Posterior vena cava (tissue), 2 donors: Measurements from ENCODE around the gene BBC3. TPM values are rescaled to one million over a fixed set of nuclear protein-coding genes. Genes with fewer than 3 reads are reported as not detected.
"Not testable (repeated sequence)": the region's sequence is repeated elsewhere in the genome, so short reads cannot be mapped to it uniquely, and the experiment has no call there.

Source experiments
- DNase-seq: peaks from one replicate; pipeline ENCODE4 v3.0.0-alpha.2; 2020; ENCODE audit warnings: low spot score
- intact Hi-C, 2 donors: fragments of 100-400 bp; cut with DNase I; formaldehyde crosslinking; loops; one replicate each; pipeline versions ENCODE4 v1.14.1 to v1.14.2; 2022 to 2023
- long read RNA-seq, 2 donors: library from polyadenylated mRNA; unstranded; transcript quantifications; one replicate each; pipeline ENCODE4 v2.0.0, GENCODE V29; 2020 to 2021
- total RNA-seq, 2 donors: library from RNA; stranded (reverse); fragmentation: NEBNext Ultra II Directional; extraction: Animal tissue kit (Norgen Biotek cat#: 25700); gene quantifications; one replicate each; pipeline ENCODE4 v1.2.1, GENCODE V29; 2021
- donor health status: DM: yes; HTN: yes; CAD: no.
- donor health status: DM: yes; HTN: yes; CAD: no.

The BBC3 gene, protein sequence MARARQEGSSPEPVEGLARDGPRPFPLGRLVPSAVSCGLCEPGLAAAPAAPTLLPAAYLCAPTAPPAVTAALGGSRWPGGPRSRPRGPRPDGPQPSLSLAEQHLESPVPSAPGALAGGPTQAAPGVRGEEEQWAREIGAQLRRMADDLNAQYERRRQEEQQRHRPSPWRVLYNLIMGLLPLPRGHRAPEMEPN
- 1 to 10 TPM; 3.7 to 4.2 TPM for total RNA-seq
- long read RNA-seq, donor 1, partial matches to known transcripts: 0 of 1 reads
- long read RNA-seq, donor 1, other reads (novel, unspliced or antisense): 0 of 1 reads
- long read RNA-seq, donor 2, partial matches to known transcripts: 0 of 1 reads
- long read RNA-seq, donor 2, other reads (novel, unspliced or antisense): 0 of 1 reads

DNA sequence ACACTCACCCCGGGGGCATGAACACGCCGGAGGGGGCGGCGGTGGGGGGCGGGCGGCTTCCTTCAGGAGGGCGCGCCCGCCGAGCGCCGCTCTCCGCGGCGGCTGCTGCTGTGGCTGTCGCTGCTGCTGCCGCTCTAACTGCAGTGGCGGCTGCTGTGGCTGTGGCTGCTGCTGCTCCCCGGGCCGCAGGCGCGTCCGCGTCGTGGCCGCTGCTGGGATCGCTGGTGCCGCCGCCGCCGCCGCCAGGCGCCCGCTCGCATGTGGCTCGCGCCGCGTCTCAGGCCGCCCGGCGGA lies at the start of gene BBC3:
Gene BBC3, minus strand, starts transcription at position 279 of the 294 bp plus-strand sequence. CDS start 2,768 bp downstream, outside the sequence.
- intact Hi-C loops: no loop called here
- no peak for DNase-seq

DNA sequence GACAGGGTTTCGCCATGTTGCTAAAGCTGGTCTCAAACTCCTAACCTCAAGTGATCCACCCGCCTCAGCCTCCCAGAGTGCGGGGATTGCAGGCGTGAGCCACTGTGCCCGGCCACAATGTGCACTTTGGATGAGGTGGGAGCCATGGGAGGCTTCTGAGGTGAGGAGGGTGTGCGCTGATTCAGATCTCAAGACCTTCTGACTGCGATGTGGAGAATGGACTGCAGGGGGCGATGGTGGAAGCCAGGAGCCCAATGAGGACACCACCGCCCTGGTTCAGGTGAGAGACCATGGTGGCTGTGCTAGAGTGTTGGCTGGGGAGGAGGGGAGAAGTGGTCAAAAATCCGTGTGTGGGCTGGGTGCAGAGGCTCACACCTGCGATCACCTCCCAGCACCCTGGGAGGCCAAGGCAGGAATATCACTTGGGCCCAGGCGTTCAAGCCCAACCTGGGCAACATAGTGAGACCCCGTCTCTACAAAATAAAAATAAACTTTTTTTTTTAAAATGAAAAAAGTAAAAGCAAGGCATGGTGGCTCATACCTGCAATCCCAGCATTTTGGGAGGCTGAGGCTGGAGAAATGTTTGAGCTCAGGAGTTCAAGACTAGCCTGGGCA lies 49.3 kb upstream of the BBC3 start:
- intact Hi-C loops: loop anchor here in 1 of 2 donors (5.0 to 10.0 kb wide), 2 partner anchors 112 to 425 kb away; no protein-coding TSS in a partner anchor
- no peak for DNase-seq

DNA sequence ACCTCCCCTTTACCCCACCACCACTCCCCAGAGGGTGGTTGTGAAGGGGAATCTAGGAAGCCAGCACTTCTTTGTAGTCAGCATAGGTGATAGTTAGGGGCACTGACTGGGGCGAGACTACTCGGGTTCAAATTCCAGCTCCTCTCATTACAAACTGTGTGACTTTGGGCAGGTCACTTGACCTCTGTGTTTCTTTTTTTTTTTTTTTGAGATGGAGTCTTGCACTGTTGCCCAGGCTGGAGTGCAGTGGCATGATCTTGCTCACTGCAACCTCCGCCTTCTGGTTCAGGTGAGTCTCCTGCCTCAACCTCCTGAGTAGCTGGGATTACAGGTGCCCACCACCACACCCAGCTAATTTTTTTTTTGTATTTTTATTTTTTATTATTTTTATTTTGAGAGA lies 45.5 kb upstream of the BBC3 start:
- DNase-seq, intact Hi-C loops: not testable (repeated sequence)

DNA sequence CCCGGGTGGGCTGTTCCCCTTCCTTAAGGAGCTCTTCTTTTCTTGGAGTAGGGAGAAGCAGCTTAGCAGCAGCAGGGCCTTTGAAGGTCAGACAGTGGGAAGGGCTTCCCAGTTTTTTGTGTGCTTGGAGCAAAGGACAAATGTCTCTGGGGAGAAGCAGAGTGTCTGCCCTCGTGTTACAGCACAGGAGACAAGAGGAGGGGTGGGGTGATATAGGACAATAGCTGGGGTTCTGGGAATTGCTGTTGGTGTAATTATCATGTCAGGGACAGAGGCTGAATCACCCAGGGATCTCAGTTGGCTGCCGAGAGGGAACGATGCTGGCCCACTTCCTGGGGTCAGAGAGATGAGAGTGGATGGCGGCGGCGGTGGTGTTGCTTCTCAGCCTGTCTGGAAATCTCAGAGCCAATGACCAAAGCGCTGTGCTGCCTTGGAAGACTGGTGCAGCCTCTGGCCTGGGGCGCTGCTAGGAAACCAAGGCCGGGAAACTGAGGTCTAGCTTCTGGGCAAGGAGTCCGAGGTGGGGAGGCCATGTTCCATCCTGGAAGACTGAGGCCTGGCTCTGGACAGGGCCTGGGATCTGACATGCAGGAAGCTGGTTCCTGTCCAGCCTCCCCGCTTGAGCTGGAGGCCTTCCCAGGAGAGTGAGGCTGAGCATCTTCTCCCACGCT lies 44.9 kb upstream of the BBC3 start:
- intact Hi-C loops: no loop called here

DNA sequence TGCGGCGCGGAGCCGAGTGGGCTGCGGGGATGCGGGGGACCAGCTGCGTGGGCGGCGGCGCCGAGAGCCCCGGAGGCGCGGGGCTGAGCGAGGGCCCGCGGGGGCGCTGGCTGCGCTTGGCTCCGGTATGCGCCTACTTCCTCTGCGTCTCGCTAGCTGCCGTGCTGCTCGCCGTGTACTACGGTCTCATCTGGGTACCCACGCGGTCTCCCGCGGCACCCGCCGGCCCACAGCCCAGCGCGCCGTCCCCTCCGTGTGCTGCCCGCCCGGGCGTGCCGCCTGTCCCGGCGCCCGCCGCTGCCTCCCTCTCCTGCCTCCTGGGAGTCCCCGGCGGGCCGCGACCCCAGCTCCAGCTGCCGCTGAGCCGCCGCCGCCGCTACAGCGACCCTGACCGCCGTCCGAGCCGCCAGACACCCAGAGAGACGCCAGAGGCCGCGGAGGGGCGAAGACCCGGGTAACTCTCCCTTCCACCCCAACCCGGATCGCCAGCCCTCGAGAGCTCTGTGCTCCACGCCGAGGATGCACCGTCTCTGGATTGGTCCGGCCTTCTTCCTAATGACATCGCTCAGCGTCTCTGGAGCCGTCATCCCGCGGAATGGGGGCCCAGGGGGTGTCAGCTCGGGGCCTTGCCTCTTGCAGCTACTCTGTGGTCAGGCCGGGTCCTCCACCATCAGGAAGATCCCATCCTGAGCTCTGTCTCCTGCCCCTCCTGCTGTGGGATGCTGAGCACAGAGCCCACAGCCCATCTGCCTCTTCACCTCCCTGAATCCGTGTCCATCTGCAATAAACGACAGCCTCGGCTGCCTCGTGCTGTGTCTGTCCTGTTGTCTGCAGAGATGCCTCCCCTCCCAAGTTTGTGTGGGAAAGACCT lies 44.1 kb upstream of the BBC3 start:
- DNase-seq: peak; percentile 89
- intact Hi-C loops: no loop called here

More for the DNA sequence above, 44.9 kb upstream of the BBC3 start:
- DNase-seq: peak; percentile 94

DNA sequence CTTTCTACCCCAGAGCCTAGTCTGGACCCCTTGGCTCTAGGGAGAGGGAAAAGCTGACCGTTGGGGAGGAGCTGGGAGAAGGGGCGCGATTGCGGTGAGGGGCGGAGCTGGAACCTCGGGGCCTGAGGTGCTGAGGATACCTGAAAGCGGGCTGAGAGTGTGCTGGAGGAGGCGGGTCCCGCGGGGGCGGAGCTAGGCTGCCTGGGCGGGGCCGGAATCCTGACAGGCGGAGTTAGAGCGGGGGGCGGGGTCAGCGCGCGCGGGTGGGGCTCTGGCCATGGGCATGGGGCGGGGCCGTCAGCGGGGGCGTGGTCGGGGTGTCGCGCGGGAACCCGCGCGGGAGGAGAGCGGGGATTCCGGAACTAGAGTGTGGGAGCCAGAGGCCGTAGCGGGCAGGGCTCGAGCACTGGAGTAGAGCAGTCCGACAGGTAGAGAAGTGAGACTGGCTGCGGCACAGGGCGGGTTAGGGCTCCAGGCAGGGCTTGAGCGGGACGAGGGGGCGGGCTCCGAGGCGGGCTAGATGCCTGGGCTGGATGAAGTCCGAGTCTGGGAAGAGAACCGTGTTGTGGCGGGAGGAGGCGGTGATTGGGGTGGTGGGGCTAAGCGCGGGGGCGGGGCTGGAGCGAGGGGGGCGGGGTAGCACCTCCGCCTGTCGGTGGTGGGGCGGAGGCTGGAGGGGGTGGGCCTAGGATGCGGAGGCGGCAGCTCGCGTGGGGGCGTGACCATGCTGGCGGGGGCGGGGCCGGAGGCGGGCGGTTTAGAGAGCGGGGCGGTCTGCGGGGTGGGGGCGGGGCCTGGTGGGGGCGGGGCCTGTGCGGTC lies 43.3 kb upstream of the BBC3 start, which contains the start of gene INAFM1:
Gene INAFM1, plus strand, starts transcription at position 815 of the 820 bp plus-strand sequence. CDS start 35 bp downstream, outside the sequence.
- intact Hi-C loops: no loop called here
- DNase-seq: peak; percentile 100

DNA sequence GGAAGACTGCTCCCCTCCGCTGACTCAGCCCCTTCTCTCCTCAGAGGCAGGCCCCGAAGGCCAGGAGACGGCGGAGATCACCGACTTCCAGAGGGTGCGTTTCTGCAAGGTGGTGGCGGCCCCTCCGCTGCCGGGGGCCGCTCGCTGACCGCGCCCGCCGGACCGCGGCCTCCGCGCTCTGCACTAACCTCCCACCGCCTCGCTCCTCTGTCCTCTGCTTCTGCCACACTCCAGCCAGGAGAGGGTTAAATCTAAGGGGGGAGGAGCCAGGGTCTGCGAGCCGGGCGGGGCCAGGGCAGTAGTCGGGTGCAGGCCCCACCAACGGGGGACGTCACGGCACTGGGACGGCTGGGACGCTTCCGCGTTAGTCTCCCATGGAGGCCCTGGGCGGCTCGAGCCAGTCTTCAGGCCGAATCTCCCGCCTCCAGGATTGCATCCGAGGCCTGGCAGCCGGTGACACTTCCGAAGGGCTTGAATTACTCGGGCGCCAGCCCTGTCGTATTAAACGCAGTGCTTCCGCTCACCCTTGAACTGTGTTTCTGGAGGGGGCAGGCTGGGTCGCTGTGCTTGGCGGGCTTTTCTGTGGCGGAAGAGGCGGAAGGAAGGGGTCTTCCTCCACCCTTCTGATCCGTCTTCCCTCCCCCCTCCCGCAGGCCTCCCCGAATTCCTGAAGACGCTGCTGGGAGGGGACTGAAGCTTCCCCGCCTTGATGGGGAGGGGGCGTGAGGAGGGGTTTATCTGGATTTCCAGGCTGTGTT lies 42.5 kb upstream of the BBC3 start:
- intact Hi-C loops: no loop called here
- peak; percentile 99 for DNase-seq

DNA sequence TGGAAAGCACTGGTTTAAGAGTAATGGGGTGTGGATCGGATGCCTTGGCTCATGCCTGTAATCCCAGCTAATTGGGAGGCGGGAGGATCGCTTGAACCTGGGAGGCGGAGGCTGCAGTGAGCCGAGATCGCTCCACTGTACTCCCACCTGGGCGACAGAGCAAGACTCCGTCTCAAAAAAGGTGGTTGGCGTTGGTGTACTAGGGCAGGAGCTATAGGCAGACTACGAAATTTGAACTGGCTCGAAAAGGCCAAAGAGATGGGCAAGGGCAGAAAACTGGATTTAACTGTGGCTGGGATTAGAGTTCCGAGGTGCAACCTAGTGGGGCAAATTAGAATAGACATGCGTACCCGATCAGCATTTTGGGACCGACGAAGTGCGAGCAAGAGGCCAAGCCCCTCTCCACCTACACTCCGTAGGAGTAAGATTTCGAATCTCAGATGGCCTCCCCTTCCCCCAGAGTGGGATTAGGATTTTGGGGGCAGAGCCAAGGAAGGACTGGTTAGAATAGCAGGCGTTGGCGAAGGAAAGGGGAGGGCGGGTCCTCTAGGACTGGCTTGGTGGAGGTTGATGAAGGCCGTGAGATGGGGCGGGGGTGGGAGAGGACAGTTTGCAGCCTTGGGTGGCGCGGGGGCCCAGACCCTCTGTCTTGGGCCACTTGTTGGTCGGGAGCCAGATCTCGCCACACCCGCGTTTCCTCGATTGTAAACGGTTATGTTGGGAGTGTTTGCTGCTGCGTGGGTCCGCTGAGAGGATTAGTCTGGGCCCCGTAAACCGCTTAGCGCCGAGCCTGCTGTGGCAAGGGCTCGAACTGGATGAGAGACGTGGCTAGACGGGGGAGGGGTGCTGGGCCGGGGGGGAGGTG lies 41.7 kb upstream of the BBC3 start:
- intact Hi-C loops: no loop called here
- DNase-seq: peak; percentile 89

DNA sequence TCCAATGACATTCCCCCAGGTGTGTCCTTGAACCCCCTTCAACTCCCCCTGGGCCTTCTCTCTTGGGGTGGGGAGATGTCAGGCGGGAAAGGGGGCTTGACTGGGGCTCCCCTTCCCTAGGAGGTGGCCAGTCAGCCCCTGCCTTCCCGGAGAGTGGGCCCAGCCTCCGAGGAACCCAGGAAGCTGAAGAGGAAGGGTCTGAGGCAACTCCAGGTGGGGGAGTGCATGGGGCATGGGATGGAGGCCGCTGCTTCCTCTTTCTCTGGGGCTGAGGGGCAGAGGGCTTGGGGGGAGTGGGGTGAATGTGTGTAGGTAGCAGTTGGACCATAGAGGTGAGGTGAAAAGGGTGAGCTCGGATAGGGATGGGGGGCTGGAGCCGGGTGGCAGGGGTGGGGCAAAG lies 41.0 kb upstream of the BBC3 start:
- intact Hi-C loops: no loop called here
- DNase-seq: no peak

DNA sequence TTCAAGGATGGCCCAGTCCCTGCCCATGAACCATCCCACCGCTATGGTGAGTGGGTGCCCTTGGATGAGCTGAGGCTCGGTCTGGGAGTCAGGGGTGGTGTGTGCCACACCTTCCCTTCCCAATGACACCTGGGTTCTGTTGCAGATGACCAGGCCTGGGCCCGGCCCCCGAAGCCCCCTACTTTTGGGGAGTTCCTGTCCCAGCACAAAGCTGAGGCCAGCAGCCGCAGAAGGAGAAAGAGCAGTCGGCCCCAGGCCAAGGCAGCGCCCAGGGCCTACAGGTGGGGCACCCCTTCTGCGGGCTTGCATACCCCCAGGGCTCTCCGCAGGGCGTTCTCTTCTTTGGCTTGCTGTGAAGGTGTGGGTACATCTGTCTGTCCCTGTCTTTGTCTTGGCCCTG lies 39.4 kb upstream of the BBC3 start:
- intact Hi-C loops: no loop called here
- no peak for DNase-seq

DNA sequence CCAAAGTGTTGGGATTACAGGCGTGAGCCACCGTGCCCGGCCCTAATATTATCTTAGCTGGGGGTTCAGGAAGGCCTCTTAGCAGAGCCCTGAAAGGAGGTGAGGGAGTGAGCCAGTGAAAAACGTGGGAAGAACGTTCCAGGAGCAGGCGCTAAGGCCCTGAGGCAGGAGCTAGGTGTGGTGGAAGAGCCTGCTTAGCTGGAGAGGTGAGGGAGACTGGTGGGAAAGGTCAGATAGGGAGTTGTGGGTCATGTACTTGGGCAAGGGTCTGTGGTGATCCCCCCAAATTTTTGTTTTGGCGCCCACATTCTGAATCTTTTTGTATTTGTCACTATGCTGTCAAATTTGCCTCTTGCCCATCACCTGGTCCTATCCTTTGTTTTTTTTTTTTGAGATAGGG lies 38.6 kb upstream of the BBC3 start:
- no peak for DNase-seq
- intact Hi-C loops: no loop called here

DNA sequence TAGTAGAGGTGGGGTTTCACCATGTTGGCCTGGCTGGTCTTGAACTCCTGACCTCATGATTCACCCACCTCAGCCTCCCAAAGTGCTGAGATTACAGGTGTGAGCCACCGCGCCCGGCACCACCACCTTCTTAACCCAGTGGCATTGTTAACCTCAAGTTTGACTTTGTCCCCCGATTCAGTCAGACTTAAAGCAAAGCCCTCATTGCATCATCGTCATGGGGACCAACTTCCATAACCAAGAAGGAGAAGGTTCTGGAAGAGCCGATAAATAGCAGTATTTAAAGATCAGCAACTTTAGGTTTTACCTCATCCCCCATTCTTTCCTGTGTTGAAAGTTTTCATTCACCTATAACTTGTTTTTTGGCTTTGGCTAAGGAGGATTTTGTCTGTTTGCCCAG lies 37.0 kb upstream of the BBC3 start:
- intact Hi-C loops: no loop called here
- no peak for DNase-seq

DNA sequence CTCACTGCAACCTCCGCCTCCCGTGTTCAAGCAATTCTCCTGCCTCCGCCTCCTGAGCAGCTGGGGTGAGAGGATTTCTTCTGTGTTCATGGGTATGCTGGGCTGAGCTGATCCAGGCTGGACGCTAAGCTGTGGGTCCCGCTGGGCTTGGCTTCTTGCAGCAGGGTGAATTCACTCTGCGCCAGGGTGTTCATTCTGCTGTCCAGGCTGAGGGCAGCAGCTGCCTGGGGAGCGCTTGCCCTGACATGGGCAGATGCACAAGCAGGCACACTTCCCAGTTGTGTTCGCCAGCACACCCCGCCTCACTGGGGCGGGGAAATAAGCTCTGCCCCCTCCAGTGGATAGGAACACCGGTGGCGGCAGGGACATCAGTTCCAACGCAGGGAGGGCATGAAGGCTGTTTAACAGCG lies 36.4 kb upstream of the BBC3 start:
- intact Hi-C loops: no loop called here
- no peak for DNase-seq

DNA sequence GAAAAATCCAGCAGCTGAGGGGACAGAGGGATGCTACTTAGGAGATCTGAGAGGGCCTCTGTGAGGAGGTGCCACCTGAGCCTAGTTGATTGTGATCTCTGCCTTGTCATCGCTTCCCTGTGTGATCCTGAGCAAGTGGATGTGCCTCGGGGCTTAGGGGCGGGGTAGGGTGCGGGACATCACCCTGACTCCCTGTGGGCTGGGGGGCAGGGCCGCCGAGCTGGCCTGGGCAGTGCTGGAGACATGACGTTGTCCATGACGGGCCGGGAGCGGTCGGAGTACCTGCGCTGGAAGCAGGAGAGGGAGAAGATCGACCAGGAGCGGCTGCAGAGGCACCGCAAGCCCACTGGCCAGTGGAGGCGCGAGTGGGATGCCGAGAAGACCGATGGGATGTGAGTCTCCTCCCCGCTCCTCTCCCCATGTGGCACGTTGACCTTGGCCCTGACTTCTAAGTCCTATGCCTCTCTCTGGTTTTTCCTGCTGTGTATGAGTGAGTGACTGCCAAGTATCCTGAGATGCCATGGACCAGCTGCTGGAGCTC lies 35.5 kb upstream of the BBC3 start:
- no peak for DNase-seq
- intact Hi-C loops: no loop called here

DNA sequence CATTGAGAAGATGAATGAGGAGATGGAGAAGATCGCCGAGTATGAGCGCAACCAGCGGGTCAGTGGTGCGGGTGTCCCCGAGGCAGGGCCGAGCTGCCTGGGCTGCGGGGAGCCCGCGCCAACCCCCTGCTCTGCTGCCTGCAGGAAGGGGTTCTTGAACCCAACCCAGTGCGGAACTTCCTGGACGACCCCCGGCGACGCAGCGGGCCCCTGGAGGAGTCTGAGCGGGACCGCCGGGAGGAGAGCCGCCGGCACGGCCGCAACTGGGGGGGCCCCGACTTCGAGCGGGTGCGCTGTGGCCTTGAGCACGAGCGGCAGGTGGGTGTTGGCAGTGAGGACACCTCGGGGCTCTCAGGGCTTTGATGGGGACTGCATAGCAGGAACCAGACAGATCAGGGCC lies 33.6 kb upstream of the BBC3 start:
- no peak for DNase-seq
- intact Hi-C loops: no loop called here

DNA sequence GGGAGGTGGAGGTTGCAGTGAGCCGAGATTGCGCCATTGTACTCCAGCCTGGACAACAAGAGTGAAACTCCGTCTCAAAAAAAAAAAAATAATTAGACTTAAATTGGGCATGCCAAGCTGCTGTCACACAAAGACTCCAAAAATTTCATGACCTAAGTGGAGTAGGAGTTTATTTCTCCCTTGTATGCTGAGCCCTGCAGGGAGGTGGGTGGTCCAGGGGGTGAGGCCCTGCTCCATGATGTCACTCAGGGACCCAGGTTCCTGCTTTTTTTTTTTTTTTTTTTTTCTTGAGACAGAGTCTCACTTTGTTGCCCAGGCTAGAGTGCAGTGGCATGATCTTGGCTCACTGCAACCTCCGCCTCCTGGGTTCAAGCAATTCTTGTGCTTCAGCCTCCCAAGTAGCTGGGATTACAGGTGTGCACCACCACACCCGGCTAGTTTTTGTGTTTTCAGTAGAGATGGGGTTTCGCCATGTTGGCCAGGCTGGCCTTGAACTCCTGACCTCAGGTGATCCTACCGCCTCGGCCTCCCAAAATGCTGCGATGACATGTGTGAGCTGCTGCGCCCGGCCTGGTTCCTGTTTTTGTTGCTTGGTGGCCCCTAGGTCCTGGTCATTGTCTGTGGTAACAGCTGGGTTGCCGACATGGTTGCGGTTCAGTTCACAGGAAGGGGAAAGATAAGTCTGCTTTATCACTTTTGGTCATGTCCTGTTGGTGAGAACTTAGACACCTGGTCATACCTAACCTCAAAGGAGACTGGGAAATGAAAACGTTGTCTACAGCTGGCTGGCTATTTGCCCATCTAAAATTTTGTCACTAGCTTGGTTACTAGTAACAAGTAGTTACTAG lies 31.2 kb upstream of the BBC3 start:
- intact Hi-C loops, DNase-seq: not testable (repeated sequence)
